ENCODE data around the gene DDX55. TPM values are rescaled to one million over a fixed set of nuclear protein-coding genes. Genes with fewer than 3 reads are reported as not detected.
"Not testable (repeated sequence)": the region's sequence is repeated elsewhere in the genome, so short reads cannot be mapped to it uniquely, and the experiment has no call there.

DDX55 gene
- total RNA-seq, 1 donor from 2014 or later, result 30.9 TPM

DNA sequence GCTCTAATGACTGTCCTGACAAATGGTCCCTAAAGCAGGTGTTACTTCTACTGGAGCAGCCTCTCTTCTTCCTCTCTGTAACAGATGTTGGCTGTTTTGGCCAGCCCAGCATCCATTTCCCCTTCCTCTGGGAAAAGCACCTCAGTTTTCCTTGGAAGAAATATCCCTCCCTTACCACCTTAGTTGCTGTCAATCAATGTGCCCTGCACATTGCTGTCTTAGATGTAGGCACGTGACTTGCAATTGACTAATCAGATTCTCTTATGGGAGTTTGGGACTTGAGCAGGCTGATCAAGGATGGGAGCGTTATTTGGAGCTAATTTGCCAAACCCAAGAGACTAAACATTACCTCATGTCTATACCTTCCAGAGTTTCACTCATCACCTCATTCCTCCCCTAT is 29.5 kb upstream of the DDX55 start:
- peaks cover 4% of the 10 kb centered on the region for H3K36me3 Mint-ChIP-seq
- H3K27me3 Mint-ChIP-seq (ENCODE audit: low read depth), result no peaks in the 10 kb centered on the region
- no peak overlapping the region for H3K4me3 Mint-ChIP-seq
- H3K27ac Mint-ChIP-seq, result no peak overlapping the region
- no peak for TF ChIP-seq CTCF (IDR thresholded peaks at IDR 0.05; ENCODE audit: unreplicated experiment)
- H3K4me1 Mint-ChIP-seq, result peaks cover 4% of the 10 kb centered on the region
- peaks cover 4% of the 10 kb centered on the region for H3K9me3 Mint-ChIP-seq
- DNase-seq (ENCODE audit: low spot score in 2 of 2, unreplicated experiment in 2 of 2), result no peak

GRCh38 chr12:123573870-123574269 is 28.0 kb upstream of the DDX55 start:
- no peak overlapping the region for H3K27ac Mint-ChIP-seq
- H3K27me3 Mint-ChIP-seq (ENCODE audit: low read depth), result no peaks in the 10 kb centered on the region
- no peak for DNase-seq (ENCODE audit: low spot score in 2 of 2, unreplicated experiment in 2 of 2)
- no peak overlapping the region for H3K4me3 Mint-ChIP-seq
- TF ChIP-seq CTCF (IDR thresholded peaks at IDR 0.05; ENCODE audit: unreplicated experiment), result no peak
- peaks cover 4% of the 10 kb centered on the region for H3K9me3 Mint-ChIP-seq
- H3K4me1 Mint-ChIP-seq, result peaks cover 4% of the 10 kb centered on the region
- H3K36me3 Mint-ChIP-seq, result peaks cover 6% of the 10 kb centered on the region

DNA sequence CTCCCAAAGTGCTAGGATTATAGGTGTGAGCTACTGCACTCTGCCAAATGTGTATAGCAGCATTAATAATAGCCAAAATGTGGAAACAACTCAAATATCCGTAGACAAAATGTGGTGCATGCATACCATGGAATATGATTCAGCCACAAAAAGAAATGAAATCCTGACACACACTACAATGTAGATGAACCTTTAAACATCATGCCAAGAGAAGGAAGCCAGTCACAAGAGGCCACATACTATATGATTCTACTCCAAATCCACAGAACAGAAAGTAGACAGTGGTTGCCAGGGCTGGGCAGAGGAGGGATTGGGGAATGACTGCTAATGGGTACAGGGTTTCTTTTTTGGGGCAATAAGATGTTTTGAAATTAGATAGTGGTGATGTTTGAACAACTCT is 25.3 kb upstream of the DDX55 start:
- no peak overlapping the region for H3K4me3 Mint-ChIP-seq
- H3K9me3 Mint-ChIP-seq, result peaks cover 4% of the 10 kb centered on the region
- no peaks in the 10 kb centered on the region for H3K27me3 Mint-ChIP-seq (ENCODE audit: low read depth)
- no peak for DNase-seq (ENCODE audit: low spot score in 2 of 2, unreplicated experiment in 2 of 2)
- no peak overlapping the region for H3K27ac Mint-ChIP-seq
- TF ChIP-seq CTCF (IDR thresholded peaks at IDR 0.05; ENCODE audit: unreplicated experiment), result no peak
- peaks cover 6% of the 10 kb centered on the region for H3K36me3 Mint-ChIP-seq
- no peaks in the 10 kb centered on the region for H3K4me1 Mint-ChIP-seq

- H3K9me3 Mint-ChIP-seq, result peaks cover 4% of the 10 kb centered on the region
- no peak overlapping the region for H3K27ac Mint-ChIP-seq
- no peak overlapping the region for H3K4me3 Mint-ChIP-seq
- H3K36me3 Mint-ChIP-seq, result peaks cover 6% of the 10 kb centered on the region
- TF ChIP-seq CTCF (IDR thresholded peaks at IDR 0.05; ENCODE audit: unreplicated experiment), result no peak
- no peaks in the 10 kb centered on the region for H3K27me3 Mint-ChIP-seq (ENCODE audit: low read depth)
- DNase-seq (ENCODE audit: low spot score in 2 of 2, unreplicated experiment in 2 of 2), result no peak
- H3K4me1 Mint-ChIP-seq, result peaks cover 10% of the 10 kb centered on the region
Observed at GRCh38 chr12:123578243-123578642, 23.7 kb upstream of the DDX55 start.

DNA sequence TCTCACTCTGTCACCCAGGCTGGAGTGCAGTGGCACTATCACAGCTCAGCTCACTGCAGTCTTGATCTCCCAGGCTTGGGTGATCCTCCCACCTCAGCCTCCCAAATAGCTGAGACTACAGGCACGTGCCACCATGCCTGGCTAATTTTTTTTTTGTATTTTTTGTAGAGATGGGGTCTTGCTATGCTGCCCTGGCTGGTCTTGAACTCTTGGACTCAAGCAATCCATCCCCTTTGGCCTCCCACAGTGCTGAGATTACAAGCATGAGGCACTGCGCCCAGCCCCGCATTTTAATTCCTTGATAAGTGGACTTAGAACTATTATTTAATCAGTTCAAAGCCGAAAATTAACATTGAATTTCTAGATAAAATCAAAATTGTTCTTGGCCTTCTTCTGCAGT is 23.1 kb upstream of the DDX55 start:
- not testable (repeated sequence) for H3K4me1 Mint-ChIP-seq; H3K27me3 Mint-ChIP-seq (ENCODE audit: low read depth); H3K36me3 Mint-ChIP-seq; DNase-seq (ENCODE audit: low spot score in 2 of 2, unreplicated experiment in 2 of 2); H3K4me3 Mint-ChIP-seq; H3K9me3 Mint-ChIP-seq; H3K27ac Mint-ChIP-seq

GRCh38 chr12:123580772-123581171 is 21.1 kb upstream of the DDX55 start:
- Mint-ChIP-seq H3K36me3 (peaks cover 6% of the 10 kb centered on the region), H3K4me3 (no peak overlapping the region), H3K27ac (no peak overlapping the region), H3K9me3 (peaks cover 1% of the 10 kb centered on the region), H3K27me3 (ENCODE audit: low read depth) (no peaks in the 10 kb centered on the region), H3K4me1 (peaks cover 18% of the 10 kb centered on the region)
- TF ChIP-seq CTCF (IDR thresholded peaks at IDR 0.05; ENCODE audit: unreplicated experiment), result no peak
- DNase-seq (ENCODE audit: low spot score in 2 of 2, unreplicated experiment in 2 of 2), result no peak

Data from mesothelial cell of epicardium (in vitro differentiated cells).